Ovary (tissue), 10 donors: ENCODE measurements around the gene PRICKLE1. TPM values are rescaled to one million over a fixed set of nuclear protein-coding genes. Genes with fewer than 3 reads are reported as not detected.

Experiments
- DNase-seq, 5 donors: peaks; one replicate each; pipeline ENCODE4 v3.0.0-alpha.2; 2019 to 2020
- H3K27ac ChIP-seq, 2 donors: fragments of 200-600 bp; one replicate each; pipeline versions ENCODE4 v1.5.1 to v1.8.0; 2019 to 2022
- H3K27me3 ChIP-seq: fragments of 200-600 bp; one replicate; pipeline ENCODE4 v1.8.0; 2022
- H3K36me3 ChIP-seq: fragments of 200-600 bp; sonication (generic); one replicate; pipeline ENCODE4 v1.5.1; 2019
- H3K4me1 ChIP-seq: one replicate; pipeline ENCODE4 v1.8.1; 2013; ENCODE audit warnings: mild to moderate bottlenecking, moderate library complexity; ENCODE audit not compliant: insufficient read depth
- H3K4me3 ChIP-seq: fragments of 200-600 bp; sonication (generic); one replicate; pipeline ENCODE4 v1.5.1; 2017
- H3K9me3 ChIP-seq, 2 donors: fragments of 200-600 bp in 1 of 2; sonication (generic) in 1 of 2; one replicate each; pipeline versions ENCODE4 v1.5.1 to v1.8.1; 2013 to 2019; ENCODE audit warnings: mild to moderate bottlenecking in 1 of 2, moderate library complexity in 1 of 2
- EP300 ChIP-seq: sonication (generic); formaldehyde crosslinking; IDR thresholded peaks from one replicate; pipeline ENCODE4 v1.6.1; 2017; ENCODE audit warnings: antibody characterized with exemption
- POLR2A ChIP-seq: fragments of 450-650 bp; IDR thresholded peaks from one replicate; pipeline ENCODE4 v1.6.1; 2017; ENCODE audit warnings: antibody characterized with exemption, mild to moderate bottlenecking, moderate library complexity
- WGBS, 3 donors: extraction: QIAGEN DNeasy Blood & Tissue Kit in 1 of 3; methylation state at CpG; one replicate each; pipeline versions ENCODE4 v1.1.5 to v1.1.7; 2013 to 2017; 5-methylcytosine and 5-hydroxymethylcytosine counted together
- intact Hi-C, 4 donors: fragments of 100-400 bp; cut with DNase I; formaldehyde crosslinking; loops; one replicate each; pipeline versions ENCODE4 v1.11.0 to v1.15.1; 2022 to 2023
- long read RNA-seq, 3 donors: library from polyadenylated mRNA in 2 of 3; unstranded in 2 of 3; transcript quantifications; one replicate each; pipeline ENCODE4 v2.0.0 and lab custom pipeline, GENCODE V29; 2021 to 2026
- polyA plus RNA-seq, 2 donors: library from polyadenylated mRNA; stranded (reverse); fragments of 200-250 nt in 1 of 2; fragments of 350-450 nt in 1 of 2; fragmentation: Illumina TruSeq in 1 of 2; extraction: RNeasy Lipid Tissue Mini Kit (QIAGEN cat#74804) in 1 of 2; gene quantifications; one replicate each; pipeline ENCODE4 v1.2.3, GENCODE V29; 2013 to 2014
- total RNA-seq, 7 donors: library from RNA; depleted of rRNA in 2 of 7; stranded (reverse); fragments of >200 nt in 2 of 7; fragmentation: NEBNext Ultra II Directional in 3 of 7; extraction: Animal tissue kit (Norgen Biotek cat#: 25700) in 3 of 7; gene quantifications; one replicate each; pipeline versions ENCODE4 v1.1.0 to v1.2.4, GENCODE V29; 2016 to 2023
- TF ChIP-seq, protein P1 (sequence below), 3 donors: fragments of 450-650 bp in 2 of 3; fragments of 200-600 bp in 1 of 3; IDR thresholded peaks; one replicate each; pipeline versions ENCODE4 v1.5.1 to v1.8.0; 2016 to 2022; ENCODE audit warnings: antibody characterized with exemption in 3 of 3, mild to moderate bottlenecking in 1 of 3
- donor health status: DM: no; HTN: no; CAD: no; lungs with moderate emphysema.
- donor health status: DM: no; HTN: no; CAD: no.
- donor health status: Bipolar disorder and iron deficiency.
- donor health status: DM: yes; HTN: yes; CAD: no.
- donor health status: DM: no; HTN: no; CAD: no.
- donor health status: DM: yes; HTN: yes; CAD: no.

The PRICKLE1 gene
- total RNA-seq = 10 to 100 TPM; 14.2 to 35.2 (median 22.5) TPM
- polyA plus RNA-seq = 10 to 100 TPM; 12.5 to 29.1 TPM
- long read RNA-seq, donor 1, full-length matches to known transcripts = 31 of 64 reads
- long read RNA-seq, donor 1, partial matches to known transcripts = 12 of 64 reads
- long read RNA-seq, donor 1, other reads (novel, unspliced or antisense) = 21 of 64 reads
- long read RNA-seq, donor 2, full-length matches to known transcripts = 6 of 20 reads
- long read RNA-seq, donor 2, partial matches to known transcripts = 14 of 20 reads
- long read RNA-seq, donor 2, other reads (novel, unspliced or antisense) = 0 of 20 reads
- long read RNA-seq, donor 3, full-length matches to known transcripts = 10 of 23 reads
- long read RNA-seq, donor 3, partial matches to known transcripts = 8 of 23 reads
- long read RNA-seq, donor 3, other reads (novel, unspliced or antisense) = 5 of 23 reads

GRCh38 chr12:42589465-42590329 is at the start of gene PRICKLE1:
TSS of gene PRICKLE1 (minus strand) at chr12:42589746. CDS start at chr12:42472516, 117,230 bp downstream.
- Histone ChIP-seq H3K4me3 (peak within 1 kb of the TSS; percentile 81), H3K27ac (peak within 1 kb of the TSS in 1 of 2 donors; percentile 27), H3K9me3 (no peaks in the 10 kb centered on the region), H3K36me3 (no peaks in the 10 kb centered on the region), H3K4me1 (peaks cover 7% of the 10 kb centered on the region), H3K27me3 (no peaks in the 10 kb centered on the region)
- TF ChIP-seq, protein P1, sequence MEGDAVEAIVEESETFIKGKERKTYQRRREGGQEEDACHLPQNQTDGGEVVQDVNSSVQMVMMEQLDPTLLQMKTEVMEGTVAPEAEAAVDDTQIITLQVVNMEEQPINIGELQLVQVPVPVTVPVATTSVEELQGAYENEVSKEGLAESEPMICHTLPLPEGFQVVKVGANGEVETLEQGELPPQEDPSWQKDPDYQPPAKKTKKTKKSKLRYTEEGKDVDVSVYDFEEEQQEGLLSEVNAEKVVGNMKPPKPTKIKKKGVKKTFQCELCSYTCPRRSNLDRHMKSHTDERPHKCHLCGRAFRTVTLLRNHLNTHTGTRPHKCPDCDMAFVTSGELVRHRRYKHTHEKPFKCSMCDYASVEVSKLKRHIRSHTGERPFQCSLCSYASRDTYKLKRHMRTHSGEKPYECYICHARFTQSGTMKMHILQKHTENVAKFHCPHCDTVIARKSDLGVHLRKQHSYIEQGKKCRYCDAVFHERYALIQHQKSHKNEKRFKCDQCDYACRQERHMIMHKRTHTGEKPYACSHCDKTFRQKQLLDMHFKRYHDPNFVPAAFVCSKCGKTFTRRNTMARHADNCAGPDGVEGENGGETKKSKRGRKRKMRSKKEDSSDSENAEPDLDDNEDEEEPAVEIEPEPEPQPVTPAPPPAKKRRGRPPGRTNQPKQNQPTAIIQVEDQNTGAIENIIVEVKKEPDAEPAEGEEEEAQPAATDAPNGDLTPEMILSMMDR (IDR thresholded peaks at IDR 0.05) = no peak
- TF ChIP-seq POLR2A (no peak), EP300 (no peak)
- 0% methylated on average over 62 to 107 of the region's 107 CpGs for WGBS, 3 donors
- intact Hi-C loops = loop anchor here in 2 of 4 donors (5.0 to 10.0 kb wide), 3 partner anchors 105 to 445 kb away; partner anchors contain the start of gene GXYLT1 (in 1 of the 2)
- DNase-seq = peak; percentile 38 to 71 (median 52)

DNA sequence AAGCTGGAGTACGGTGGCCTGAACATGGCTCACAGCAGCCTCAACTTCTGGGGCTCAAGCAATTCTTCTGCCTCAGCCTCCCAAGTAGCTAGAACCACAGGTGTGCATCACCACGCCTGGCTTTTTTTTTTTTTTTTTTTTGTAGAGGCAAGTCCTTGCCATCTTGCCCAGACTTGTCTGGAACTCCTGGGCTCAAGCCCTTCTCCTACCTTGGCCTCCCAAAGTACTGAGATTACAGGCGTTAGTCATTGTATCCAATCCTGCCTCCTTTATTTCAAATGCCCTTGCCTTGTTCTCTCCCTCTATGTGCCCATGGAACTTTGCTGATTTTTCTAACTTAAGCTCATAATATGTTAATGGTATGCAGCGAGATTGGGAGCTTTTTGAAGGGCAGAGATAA is 49.2 kb upstream of the PRICKLE1 start:
- Histone ChIP-seq H3K27ac (no peak overlapping the region), H3K27me3 (no peaks in the 10 kb centered on the region), H3K36me3 (no peaks in the 10 kb centered on the region), H3K9me3 (no peaks in the 10 kb centered on the region), H3K4me1 (peaks cover 2% of the 10 kb centered on the region), H3K4me3 (no peak overlapping the region)
- TF ChIP-seq POLR2A (no peak), EP300 (no peak)
- TF ChIP-seq, protein P1 (IDR thresholded peaks at IDR 0.05) = no peak
- WGBS, 3 donors = 93 to 99% (median 93%) methylated on average over 3 to 4 of the region's 4 CpGs
- intact Hi-C loops = no loop called here
- no peak for DNase-seq

- TF ChIP-seq EP300 (no peak), POLR2A (no peak)
- TF ChIP-seq, protein P1 (IDR thresholded peaks at IDR 0.05) = no peak
- intact Hi-C loops = no loop called here
- no peak overlapping the region for H3K4me3 ChIP-seq
- H3K27me3 ChIP-seq = no peaks in the 10 kb centered on the region
- H3K27ac ChIP-seq = no peak overlapping the region
- H3K4me1 ChIP-seq = peaks cover 2% of the 10 kb centered on the region
- H3K9me3 ChIP-seq = no peaks in the 10 kb centered on the region
- DNase-seq = no peak
- no peaks in the 10 kb centered on the region for H3K36me3 ChIP-seq
These were observed 48.5 kb upstream of the PRICKLE1 start for GRCh38 chr12:42638011-42638410.

- Histone ChIP-seq H3K9me3 (no peaks in the 10 kb centered on the region), H3K4me1 (peaks cover 2% of the 10 kb centered on the region), H3K27ac (no peak overlapping the region), H3K36me3 (no peaks in the 10 kb centered on the region), H3K4me3 (no peak overlapping the region), H3K27me3 (no peaks in the 10 kb centered on the region)
- intact Hi-C loops = no loop called here
- TF ChIP-seq, protein P1 (IDR thresholded peaks at IDR 0.05) = no peak
- TF ChIP-seq POLR2A (no peak), EP300 (no peak)
- WGBS, 3 donors = 97 to 99% (median 97%) methylated on average over 21 of the region's 21 CpGs
- no peak for DNase-seq
These were observed 47.4 kb upstream of the PRICKLE1 start for GRCh38 chr12:42636993-42637392.
